HG03558 (cell line): ENCODE data around the gene CHD8.

ENCODE experiments used
- ATAC-seq: cut with Tn5 transposase; IDR thresholded peaks from one replicate; pipeline ENCODE4 v1.9.1; 2021; ENCODE audit warnings: moderate number of reproducible peaks; ENCODE audit not compliant: unreplicated experiment; ENCODE audit errors: extremely low read depth

CHD8 gene

GRCh38 chr14:21437063-21437901 is 18.6 kb downstream of the CHD8 start:
- peak; percentile 96 for ATAC-seq

GRCh38 chr14:21436567-21437062 is 19.3 kb downstream of the CHD8 start:
- ATAC-seq, result no peak

DNA sequence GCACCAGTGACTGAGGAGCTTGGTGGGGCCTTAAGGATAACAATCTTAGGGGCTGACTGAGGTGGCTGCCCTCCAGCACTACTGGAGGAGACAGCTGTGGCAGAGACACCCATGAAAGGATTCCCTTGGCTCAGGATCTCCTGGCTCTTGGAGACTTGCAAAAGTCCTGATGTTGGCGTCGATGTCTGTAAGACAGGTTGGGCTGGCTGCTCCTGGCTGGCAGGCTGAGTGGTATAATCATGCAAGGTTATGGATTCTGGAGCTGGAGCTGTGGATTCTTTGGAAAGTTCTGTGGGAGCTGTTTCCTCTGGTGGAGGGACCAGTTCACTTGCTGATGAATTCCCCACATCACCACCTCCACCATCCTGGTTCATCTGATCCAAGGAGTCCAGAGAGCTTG is 24.8 kb downstream of the CHD8 start:
- no peak for ATAC-seq

DNA sequence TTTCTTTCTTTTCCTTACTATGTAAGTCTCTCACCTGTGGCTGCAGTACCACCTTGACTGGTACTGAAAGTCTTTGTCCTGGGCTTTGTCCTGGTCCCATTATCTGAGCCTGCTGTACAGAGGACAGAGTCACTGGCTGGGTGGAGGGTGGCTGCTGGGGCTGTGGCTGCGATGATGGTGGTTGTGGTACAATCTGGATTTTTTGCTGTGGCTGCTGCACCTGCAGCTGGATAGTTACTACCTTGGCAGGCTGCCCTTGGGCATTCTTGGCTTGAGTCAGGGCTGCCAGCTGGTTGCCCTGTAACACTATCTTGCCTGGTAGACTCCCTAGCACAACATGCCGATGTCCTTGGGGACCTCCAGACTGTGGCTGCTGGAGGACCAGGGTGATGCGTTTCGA is 27.0 kb downstream of the CHD8 start:
- no peak for ATAC-seq

GRCh38 chr14:21426692-21427091 is 29.2 kb downstream of the CHD8 start:
- ATAC-seq, result no peak

- no peak for ATAC-seq
Observed at GRCh38 chr14:21419528-21419927, 36.4 kb downstream of the CHD8 start.

DNA sequence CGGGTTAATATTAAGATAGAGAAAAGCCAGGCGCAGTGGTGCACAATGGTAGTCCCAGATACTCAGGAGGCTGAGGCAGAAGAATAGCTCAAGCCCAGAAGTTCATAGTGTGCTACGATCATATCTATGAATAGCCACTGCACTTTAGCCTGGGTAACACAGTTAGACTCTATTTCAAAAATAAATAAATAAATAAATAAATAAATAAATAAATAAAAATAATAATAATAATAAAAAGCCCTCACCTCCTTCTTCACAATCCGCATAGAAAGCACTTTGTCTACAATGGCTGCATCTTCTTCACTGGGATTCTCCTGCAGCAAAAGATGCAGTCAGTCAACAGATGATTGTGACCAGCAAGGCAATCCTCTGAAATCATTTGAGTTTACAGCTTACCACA is 40.6 kb downstream of the CHD8 start:
- no peak for ATAC-seq

GRCh38 chr14:21414137-21414631 is 41.7 kb downstream of the CHD8 start:
- no peak for ATAC-seq

DNA sequence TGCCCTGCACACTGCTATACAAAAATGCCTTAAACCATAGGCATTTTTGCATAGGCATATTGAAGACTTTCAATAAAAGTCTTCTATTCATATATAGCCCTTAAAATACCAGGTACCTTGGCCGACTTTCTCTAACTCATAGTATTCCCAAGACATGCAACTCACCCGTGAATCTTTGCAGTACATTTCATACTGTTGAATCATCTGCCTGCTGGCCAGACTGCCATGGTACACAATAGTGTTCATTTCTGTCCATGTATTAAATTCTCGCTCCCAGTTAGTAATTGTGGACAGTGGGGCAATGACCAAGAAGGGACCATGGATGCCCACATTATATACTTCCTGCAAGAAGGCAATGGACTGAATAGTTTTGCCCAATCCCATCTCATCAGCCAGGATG is 47.8 kb downstream of the CHD8 start:
- no peak for ATAC-seq

- ATAC-seq, result no peak
Observed at GRCh38 chr14:21406213-21406612, 49.7 kb downstream of the CHD8 start.

DNA sequence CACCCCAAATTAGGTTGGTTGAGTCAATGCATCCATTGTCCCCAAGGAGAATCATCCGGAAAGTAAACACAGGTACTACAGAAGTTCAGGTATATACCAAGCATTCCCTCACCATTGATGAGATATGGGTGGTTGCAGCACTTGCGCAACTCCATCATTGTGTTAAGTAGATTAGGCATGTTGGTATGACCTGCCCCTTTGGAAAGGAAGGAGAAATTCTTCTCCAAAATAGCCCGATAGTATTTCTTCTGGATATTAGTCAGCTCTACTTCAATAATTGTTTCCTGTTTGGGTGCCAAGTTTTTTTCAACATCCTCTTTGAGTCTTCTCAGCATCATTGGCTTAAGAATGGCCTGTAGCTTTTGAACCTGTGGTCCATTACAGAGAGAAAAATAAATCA is 50.8 kb downstream of the CHD8 start:
- ATAC-seq, result no peak

DNA sequence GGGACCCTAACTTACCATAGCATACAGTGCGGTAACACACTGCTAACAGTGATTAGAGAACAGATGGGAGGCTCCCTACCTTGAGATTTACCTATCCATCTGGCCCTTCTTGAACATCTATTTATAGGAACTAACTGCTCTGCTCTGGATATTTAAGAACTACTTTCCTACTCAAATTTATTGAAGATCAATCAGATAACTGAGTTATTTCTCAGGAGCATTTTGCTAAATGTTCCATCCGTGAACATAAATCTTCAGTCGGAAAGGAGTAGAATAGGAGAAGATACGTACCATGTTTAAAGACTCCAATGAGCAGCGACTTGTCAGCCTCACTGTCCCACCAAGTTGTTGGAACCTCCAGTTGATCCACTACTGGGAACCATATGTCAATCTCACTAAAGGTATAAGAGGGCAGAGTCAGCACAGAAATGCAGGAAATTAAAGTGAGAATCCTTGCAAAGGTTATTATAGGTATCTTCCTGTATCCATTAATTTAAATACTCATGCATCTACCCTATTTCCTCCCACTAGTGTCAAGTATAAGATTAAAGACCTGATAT is 56.5 kb downstream of the CHD8 start:
- no peak for ATAC-seq

DNA sequence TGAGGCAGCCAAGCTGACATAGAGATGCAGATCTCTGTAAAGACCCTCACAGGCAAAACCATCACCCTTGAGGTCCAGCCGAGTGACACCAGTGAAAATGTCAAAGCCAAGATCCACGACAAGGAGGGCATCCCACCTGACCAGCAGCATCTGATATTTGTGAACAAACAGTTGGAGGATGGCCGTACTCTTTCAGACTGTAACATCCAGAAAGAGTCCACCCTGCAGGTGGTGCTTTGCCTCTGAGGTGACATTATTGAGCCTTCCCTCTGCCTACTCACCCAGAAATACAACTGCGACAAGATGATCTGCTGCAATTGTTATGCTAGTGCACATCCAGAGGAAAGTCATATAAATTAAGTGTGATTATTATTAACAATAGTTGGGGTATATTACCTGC is 57.0 kb downstream of the CHD8 start:
- no peak for ATAC-seq

GRCh38 chr14:21395450-21395849 is 60.5 kb downstream of the CHD8 start:
- ATAC-seq, result no peak

DNA sequence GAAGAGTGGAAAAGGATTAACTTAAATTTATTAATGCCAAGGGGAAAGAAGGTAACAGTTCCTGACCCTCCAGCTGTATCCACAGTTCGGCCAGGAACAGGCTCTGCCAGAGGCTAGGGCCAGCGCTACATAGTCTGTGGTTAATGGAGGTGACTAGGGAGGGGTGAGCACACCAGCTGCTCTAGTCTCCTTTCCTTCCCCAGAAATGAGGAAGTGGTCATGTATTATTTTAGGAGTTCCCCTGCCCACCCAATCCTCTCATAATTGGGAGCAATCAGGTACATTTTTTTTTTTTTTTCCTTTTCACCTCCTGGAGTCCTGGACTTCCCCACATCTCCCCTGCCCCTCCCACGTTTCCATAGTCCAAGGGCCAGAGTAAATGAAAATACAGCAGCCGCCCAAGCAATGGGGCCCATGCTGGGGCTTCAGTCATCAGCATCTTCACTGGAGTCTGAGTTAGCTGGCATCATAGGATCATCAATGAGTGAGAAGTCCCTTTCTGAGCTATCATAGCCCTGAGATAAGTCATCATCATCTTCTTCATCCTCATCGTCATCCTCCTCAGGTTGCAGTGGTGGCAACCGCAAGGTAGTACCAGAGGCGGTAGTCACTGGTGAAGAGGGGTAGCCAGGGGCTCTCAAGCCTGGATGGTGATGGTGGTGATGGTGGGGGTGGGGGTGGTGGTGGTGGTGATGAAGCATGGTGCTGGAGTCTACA is 70.6 kb downstream of the CHD8 start:
- ATAC-seq, result no peak

DNA sequence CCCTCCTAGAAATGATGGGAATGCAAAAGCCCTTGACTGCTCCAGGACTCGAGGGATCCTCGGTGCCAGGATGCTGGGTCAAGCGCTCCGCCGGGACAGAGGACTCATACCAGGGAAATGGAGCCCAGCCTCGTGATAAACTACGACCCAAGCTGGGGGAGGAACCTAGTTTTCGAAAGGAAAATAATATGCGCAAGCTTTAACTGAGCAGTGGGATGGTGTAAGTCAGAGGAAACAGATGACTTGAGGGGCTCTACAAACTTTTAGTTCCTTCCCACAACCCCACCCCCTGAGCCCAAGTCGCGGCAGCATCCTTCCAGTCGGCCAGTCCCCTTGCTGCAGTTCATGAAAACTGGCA is 71.5 kb downstream of the CHD8 start:
- ATAC-seq, result peak; percentile 21

DNA sequence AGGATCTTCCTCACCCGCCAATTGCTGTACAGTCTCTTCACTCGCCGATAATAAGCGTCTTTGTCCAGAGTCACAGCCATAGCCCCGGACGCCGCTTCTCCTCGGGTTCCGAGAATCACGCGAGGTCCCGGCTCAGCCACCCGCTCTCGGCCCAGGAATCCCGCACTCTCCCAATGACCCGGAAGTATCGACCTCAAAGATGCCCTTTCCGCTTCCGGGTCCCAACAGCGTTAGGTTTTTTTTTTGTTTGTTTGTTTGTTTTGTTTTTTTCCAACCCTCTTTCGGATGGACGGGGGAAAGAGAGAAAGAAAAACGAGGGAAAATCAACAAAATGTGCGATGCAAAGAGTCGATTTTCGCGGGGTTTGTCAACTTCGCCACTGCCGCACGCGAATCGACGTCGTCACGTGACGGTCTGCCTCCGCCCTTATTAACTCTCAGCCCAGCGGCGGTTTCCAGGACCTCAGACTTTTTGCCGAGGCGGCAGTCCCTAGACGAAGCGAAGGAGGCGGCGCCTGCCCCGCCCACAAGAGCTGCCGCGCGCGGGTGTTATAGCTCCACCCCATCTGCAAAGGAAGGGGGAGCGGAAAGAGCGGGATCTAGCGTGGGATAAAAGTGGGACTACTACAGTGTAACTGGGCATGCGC is 72.0 kb downstream of the CHD8 start, which contains the start of gene SUPT16H:
SUPT16H (minus strand) TSS at position 172 of the 646 bp plus-strand sequence; CDS start at position 80, 92 bp downstream.
- ATAC-seq, result peak; percentile 89

- no peak for ATAC-seq
Observed at GRCh38 chr14:21382886-21383847, 72.8 kb downstream of the CHD8 start.

GRCh38 chr14:21382095-21382494 is 73.8 kb downstream of the CHD8 start:
- no peak for ATAC-seq
